HG02970 (cell line): ENCODE data around the gene NENF.
"Not testable (repeated sequence)": the region's sequence is repeated elsewhere in the genome, so short reads cannot be mapped to it uniquely, and the experiment has no call there.

Source experiments
- ATAC-seq: cut with Tn5 transposase; IDR thresholded peaks from one replicate; pipeline ENCODE4 v1.9.1; 2021; ENCODE audit warnings: mild to moderate bottlenecking, moderate library complexity, moderate number of reproducible peaks; ENCODE audit not compliant: unreplicated experiment, low FRiP score

The NENF gene

DNA sequence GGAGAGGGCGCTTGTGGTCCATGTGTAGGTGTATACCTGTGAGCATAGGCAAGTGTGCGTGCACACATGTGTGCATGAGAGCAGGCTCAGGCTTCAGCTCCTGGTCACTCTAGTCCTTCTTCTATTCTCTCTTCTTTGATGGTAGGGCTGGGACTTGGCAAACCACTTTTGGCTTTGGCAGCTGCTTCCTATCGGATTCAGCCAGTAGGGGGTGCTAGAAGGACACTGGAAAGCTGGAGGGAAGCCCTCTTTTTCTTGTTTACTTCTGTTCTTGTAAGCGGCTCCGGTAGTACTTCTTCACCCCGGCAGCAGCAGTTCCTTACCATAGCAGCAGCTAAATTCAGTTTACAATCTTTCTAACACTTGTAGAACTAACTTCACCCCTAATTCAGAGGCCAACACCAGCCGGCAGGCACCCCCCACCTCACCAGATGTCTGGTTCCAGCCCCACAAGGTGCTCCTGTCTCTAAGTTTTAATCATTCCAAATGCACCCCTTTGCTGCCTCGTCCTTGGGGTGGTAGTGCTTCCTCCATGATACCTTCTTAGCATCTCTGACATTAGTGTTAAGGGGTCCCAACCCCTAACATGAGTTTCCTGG is 25.1 kb downstream of the NENF start:
- no peak for ATAC-seq

DNA sequence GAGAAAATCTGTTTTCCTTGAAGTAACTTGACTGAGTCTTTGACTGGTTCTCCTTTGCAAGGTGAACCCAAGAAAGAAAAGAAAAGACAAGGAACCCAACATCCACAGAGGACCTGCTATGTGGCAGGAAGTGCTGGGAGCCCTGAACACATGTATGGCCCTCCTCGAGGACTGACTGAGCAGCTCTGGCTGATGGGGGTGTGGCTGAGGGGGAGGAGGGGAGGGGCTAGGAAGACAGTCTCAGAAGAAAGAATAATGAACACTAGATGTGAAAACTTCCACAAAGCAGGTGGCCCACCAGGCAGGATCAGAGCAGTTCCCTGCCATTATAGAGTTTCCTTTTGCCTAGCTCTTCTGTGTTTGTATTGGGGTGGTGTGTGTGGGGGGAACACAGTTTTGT is 26.1 kb downstream of the NENF start:
- ATAC-seq: no peak

DNA sequence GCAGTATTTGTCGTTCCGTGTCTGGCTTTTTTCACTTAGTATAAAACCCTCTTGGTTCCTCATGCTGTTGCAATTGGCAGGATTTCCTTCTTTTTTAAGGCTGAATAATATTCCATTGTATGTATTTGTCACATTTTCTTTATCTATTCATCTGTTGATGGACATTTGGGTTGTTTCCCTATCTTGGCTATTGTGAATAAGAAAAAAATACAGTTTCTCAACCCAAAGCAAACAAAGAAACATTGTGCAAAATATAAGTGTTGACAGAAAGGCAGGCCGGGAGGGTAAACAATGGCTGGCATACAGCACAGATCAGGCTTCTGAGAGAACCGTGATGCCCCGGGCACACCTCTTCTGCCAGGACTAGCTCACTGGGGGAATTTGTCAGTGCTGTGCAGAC is 26.9 kb downstream of the NENF start:
- no peak for ATAC-seq

DNA sequence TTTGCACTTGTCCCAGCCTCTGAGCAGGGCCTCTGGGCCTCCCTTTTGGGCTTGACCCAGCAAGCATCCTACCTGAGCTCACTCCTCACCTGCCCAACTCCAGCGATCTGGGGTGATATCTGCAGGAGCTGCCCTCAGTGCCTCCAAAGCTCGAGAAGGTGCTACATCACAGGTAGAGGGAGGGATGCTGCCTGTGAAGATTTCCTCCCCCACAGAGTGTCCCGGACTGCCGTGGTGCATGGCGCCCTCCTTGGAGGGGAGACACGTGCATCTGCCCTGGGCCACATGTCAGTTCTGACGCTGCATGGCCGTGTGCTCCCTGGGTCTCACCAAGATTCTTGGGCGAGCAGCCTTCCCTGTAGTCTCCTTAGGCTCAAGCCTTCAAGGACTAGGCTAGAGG is 27.7 kb downstream of the NENF start:
- no peak for ATAC-seq

DNA sequence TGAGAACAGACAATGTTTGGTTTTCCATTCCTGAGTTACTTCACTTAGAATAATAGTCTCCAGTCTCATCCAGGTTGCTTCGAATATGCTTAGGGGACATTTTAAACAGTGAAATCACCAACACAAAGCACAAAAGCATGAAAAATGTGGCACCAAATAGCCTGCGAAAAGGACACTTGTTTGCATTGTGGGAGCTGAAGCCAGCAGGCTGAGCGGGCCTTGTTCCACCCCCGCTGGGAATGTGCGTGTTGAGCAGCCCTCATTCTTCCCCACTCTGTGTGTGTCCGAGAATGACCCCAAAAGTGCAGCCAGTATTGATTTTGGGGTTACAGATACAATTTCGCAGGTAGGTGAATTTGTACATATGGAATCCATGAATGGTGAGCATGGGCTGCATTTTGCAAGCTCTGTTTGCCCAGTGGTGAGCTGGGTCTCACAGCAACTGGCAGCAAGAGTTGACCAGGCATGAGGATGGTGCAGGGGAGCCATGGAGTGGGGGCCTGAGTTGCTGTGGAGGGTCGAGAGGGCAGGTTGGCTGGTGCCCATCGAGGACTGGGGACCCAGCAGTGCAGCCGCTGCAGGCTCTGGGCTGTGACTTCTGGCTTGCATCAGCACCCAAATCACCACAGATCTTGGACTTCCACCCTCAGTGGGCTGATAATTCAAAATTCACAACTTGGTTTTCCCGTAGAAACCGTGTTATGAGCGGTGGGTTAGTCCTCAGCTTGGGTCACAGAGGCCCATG is 29.4 kb downstream of the NENF start:
- no peak for ATAC-seq

DNA sequence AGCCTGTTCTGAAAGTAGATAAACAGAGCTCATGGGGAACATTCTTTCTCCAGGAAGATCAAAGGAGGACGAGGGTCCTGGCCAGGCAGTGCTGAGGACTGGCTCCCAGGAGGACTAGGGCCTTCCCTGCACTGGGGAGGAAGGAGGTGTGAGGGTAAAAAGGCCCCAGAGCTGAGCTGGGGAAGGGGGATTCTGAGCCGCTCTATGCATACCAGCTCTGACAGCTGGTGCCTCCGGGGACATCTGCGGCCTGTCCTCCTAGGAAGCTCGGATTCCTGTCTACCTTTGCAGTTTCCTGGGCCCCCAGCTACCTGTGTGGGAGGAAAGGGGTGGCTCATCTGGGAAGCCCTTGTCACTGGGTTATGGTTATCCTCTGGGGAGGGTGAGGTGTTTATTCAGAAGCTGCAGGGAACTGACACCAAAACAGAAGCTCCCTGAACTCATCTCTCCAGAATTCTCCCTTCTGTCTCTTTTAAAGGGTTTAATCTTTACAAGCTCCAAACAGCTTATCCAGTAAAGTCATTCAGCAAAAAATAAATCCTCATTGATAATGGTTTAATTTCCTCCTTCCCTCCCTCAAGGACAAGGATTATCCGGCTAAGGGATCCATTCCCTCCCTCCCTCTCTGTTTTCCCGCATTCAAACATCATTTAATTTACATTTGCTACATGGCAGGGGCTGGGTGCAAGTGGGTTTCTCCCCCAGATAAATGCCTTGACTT is 31.0 kb downstream of the NENF start:
- ATAC-seq: no peak

DNA sequence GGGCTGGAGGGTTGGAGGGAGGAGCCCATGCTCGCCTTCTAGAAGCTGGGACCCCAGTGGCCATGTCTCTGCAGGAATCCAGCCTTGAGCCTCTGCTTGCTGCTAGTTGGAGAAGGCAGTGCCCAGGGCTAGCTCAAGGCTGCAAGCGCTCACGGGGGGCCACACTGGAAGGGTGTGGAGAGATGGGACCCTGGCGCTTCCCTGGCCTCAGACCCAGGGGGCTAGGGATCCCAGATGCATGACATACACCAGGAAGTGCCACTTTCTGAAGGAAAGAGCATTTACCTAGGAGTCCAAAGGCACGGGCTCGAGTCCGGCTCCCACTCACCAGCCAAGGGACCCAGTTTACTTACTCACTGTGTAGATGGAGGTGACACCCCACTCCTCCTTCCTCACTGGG is 32.6 kb downstream of the NENF start:
- no peak for ATAC-seq

DNA sequence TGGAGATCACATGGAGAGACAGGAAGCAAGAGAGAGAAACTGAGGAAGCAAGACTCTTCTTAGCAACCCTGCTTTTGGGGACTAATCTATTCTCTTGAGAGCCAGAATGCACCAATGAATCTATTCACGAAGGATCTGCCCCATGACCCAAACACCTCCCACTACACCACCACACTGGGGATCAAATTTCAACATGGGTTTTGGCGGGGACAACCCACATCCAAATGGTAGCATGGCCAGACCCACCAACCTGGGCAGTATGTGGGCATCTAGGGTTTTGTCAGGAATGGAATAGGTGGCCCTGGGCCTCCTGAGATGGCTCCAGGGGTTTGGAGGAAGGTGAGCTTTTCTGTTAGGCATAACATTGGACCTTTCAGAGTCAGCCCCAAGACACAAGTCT is 33.7 kb downstream of the NENF start:
- no peak for ATAC-seq

DNA sequence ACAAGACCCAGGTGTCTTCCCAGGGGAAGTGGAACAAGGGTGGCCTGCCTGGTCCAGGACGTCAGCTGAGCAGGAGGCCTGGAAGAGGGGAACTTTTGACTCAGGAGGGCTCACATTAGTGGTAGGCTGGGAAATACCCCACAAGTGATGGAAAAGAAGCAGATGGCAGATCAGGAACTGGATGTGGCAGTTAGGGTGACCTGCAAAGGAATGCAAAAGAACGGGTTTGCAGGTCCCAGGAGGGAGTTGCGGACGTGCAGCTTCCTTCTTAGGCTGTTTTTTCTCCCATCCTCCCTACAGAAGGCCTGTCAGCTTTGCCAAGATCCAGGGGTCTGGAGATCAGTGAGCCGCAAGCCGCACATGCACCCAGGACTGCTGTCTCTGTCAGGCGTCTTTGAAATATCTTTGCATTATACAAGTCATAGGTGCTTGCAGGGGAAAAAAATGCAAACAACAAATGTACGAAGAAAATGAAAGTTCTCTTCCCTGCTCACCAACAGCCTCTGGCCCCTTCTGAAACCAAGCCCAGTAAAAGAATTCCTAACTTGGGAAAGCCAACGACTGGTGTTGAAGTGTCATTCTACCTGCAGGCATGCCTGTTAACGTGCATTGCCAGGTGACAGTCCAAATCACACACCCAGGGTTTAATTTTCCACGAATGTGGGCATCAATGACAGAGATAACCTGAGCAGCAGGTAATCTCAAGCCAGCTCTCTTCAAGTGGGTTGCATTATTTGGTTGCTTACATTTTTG is 34.4 kb downstream of the NENF start:
- no peak for ATAC-seq

DNA sequence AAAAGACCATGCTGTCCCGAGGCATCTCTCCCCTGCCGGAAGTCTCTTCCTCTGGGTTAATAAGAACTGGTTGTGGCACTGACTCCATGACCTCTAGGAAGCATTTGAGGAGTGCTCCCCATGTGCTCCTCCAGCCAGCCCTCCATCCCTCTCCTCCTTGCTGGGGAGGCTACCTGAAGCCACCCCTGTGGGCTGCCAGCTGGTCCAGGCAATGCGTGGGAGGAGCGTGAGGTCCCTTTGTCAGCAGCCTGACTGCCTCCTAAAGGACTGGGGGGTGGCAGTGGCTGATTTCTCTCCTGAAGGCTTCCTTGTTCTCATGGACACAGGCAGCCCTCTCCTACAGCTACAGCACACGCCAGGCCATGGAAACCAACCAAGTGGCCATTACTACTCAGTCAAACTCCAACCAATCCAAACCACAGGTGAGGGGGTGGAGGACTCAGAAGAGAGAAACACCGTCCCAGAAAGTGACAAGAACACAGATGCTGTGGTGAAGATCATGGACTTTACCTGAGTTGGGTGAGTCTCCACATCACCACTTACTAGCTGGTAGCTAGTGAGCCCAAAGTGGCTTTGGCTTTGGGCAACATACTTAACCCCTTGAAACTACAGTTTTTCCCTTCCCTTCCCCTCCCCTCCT is 35.2 kb downstream of the NENF start:
- no peak for ATAC-seq

DNA sequence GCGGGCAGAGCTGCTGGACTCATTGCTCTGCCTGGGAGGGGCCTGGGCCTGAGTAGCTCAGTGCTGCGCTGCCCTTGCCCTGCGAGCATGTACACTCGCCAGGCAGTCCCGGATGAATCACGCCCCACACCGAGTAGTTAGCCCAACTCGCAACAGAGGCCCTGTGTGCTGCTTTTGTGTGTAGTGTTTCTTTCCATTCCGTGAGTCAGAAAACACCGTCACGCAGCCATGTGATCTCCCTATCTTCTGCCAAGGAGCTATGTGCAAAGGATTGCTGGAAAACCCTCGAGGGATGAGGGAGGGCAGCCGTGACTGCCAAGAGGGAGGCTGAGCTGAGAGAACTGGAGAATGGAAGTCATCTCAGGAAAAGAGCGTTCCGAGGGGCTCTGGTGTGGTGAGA is 37.3 kb downstream of the NENF start:
- no peak for ATAC-seq

DNA sequence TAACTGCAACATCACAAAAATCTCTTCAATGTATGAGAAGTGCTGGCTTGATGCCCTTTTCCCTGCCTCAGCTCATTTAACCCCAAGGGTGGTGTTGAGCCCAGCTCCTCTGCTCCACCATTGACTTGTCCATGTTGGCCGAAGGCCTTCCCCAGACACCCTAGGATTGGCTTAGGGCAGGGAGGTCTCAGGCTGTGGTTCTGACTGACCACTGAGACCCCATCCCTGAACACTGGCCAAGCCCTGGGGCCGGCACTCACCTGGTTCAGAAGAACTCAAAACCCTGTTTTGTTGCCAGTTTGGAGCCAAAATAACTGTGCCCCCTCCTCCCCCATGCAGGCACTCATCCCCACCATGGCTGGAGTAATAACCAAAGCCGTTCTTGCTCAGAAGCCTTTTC is 38.6 kb downstream of the NENF start:
- ATAC-seq: no peak

DNA sequence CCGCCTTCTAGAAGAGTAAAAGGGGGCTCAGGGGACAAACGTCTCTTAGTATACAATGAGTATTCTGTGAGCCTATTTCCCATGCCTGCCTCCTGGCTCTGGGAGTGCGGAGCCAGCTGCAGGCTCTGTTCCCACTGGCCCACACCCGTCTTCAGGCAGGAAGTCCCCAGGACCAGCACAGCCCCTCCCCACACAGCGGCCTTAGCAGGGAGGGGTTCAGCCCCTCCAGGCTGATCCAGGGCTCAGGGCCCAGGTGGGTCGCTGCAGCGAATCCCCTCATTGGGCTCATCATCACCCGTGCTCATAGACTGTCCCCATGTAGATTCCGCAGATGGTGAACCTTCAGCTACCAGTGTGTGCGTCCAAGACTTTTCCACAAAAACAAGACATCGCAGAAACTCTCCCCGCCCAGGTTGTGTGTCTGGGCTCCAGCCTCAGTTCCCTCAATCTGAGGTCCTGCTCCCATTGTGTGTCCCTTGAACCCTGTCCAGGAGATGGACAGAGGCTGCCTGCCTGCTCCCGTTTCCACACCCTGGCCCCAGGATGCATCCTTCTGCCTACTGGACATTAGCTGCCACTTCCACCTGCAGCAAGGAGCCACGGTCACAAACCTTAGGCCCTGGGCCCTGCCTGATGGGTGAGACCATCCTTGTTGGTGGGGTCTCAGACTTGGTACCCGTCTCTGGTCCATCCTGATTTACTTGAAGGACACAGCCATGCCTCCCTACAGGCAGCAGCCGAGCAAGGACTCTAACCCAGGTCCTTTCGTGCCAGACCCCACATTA is 39.4 kb downstream of the NENF start:
- ATAC-seq: no peak

DNA sequence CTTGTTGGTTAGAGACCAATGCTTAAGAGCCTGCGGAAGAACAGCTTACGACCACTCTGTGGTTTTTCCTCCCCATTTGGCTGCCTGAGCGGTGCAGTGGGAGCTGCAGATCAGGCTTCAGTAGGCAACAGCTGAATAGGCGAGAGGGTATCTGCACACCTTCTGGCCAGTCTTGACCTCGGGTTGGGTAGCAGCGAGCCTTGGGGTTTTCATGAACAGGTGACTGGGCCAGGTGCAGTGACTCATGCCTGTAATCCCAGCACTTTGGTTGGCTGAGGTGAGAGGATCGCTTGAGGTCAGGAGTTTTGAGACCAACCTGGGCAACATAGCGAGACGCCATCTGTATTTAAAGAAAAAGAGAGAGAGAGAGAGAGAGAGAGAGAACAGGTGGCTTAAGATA is 41.0 kb downstream of the NENF start:
- ATAC-seq: no peak

DNA sequence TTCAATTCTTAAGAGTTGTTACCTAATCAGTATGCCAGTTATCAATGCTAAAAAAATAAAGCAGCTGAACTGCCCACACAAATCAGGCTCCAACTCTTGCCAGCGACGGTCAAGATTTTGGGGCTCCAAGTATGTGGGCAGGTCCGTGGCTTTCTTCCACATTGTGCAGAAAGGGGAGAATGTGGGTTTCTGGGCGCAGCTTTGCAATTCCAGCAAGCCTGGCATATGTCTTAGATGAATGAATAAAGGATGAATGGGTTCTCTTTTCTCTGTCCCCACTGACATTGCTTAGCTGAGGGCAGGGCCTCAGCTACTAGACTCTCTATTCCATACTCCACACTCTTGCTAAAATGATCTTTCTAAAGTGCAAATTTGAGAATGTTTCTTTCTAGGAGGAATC is 42.4 kb downstream of the NENF start:
- no peak for ATAC-seq

DNA sequence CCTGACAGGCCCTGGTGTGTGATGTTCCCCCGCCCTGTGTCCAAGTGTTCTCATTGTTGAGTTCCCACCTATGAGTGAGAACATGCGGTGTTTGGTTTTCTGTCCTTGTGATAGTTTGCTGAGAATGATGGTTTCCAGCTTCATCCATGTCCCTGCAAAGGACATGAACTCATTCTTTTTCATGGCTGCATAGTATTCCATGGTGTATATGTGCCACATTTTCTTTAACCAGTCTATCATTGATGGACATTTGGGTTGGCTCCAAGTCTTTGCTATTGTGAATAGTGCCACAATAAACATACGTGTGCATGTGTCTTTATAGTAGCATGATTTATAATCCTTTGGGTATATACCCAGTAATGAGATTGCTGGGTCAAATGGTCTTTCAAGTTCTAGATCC is 43.1 kb downstream of the NENF start:
- ATAC-seq: not testable (repeated sequence)

DNA sequence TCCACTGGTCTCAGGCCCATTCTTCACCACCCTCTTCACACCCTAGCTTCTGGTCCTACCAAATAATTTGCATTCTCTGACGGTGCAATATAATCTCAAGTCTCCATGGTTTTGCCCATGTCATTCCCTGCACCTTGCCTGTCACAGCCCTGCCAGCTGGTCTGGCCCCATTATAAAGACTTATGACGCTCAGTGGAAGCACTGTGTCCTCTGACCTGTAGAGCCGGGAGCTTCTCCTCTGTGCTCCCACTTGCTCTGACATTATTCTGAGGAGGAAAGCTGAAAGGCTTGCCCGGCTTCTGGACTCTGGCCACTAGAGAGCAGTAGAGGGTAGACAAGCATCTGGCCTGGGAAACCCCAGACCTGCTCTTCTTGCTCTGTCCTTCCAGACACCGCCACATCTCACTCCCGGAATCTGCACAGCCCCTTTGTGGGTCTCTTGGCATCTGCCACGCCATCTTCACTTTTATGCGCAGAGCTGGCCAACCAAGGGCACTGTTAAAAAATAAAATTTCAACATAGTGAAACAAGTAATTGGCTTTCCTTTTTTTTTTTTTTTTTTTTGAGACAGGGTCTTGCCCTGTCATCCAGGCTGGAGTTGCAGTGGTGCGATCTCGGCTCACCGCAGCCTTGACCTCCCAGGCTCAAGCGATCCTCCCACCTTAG is 44.4 kb downstream of the NENF start:
- ATAC-seq: peak; percentile 76

DNA sequence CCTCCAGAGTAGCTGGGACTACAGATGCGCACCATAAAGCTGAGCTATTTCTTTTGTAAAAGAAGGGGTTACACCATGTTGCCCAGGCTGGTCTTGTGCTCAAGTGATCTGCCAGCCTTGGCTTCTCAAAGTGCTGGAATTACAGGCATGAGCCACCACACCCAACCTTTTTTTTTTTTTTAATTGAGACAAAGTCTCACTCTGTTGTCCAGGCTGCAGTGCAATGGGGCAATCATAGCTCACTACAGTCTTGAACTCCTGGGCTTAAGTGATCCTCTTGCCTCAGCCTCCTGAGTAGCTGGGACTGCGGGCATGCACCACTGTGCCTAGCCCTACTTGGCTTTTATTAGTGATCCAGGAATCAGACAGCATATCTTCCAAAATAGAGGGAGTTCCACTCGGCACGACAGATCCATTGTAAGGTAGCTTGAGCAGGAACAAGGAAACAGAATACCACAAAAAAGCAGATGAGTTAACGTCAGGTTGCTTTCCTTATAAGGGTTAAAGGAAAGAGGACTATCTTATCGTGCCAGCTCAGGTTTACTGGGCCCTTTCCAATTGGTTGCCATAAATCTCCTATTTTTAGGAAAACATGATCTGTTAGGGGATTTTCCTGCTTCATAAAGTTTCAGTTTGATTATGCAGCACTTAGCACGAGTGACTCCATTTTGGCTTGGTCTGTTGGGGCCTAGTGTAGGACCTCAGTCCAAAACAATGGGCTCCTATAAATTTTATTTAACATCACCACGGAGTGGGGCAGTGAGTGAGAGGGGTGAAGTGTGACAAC is 45.2 kb downstream of the NENF start:
- ATAC-seq: no peak
